H1 (cell line): Measurements from ENCODE around the gene KCNH1.

Experiments
- BCL11A ChIP-seq, 2 experiments: IDR thresholded peaks; one replicate each; pipeline ENCODE4 v1.6.1; 2011; ENCODE audit warnings: low read depth in 2 of 2, low read length in 2 of 2, mild to moderate bottlenecking in 2 of 2
- CHD2 ChIP-seq: IDR thresholded peaks from 2 replicates; pipeline ENCODE4 v1.6.1; 2012; ENCODE audit warnings: low read length, improper control_type of control experiment
- CHD7 ChIP-seq: fragments of 300-600 bp; sonication (generic); IDR thresholded peaks from 2 replicates; pipeline ENCODE4 v1.7.1; 2012; ENCODE audit warnings: low read length, moderate library complexity, mild to moderate bottlenecking, inconsistent platforms; ENCODE audit not compliant: insufficient replicate concordance
- EZH2 ChIP-seq: fragments of 200-600 bp; sonication (generic); IDR thresholded peaks from 2 replicates; pipeline ENCODE4 v1.7.1; 2012; ENCODE audit warnings: low read depth, mild to moderate bottlenecking, moderate library complexity, low read length, inconsistent platforms; ENCODE audit not compliant: severe bottlenecking
- YY1 ChIP-seq: IDR thresholded peaks from 2 replicates; pipeline ENCODE4 v1.6.1; 2011; ENCODE audit warnings: low read depth, mild to moderate bottlenecking, low read length
- TF ChIP-seq, protein P1 (sequence below), 3 experiments: IDR thresholded peaks; 1 replicate in 2 of 3; 2 replicates in 1 of 3; pipeline versions ENCODE4 v1.5.1 to v1.6.1; 2011; ENCODE audit warnings: low read length in 3 of 3, mild to moderate bottlenecking in 3 of 3, inconsistent platforms in 2 of 3, low read depth in 1 of 3, moderate library complexity in 1 of 3; ENCODE audit not compliant: insufficient read depth in 1 of 3; ENCODE audit errors: control extremely low read depth in 1 of 3

- no peak for TF ChIP-seq CHD2
- TF ChIP-seq BCL11A (IDR thresholded peaks at IDR 0.05; ENCODE audit: low read depth in 2 of 2, low read length in 2 of 2), result no peak
- TF ChIP-seq YY1, result no peak
- TF ChIP-seq EZH2, result no peak
- no peak for TF ChIP-seq CHD7
- TF ChIP-seq, protein P1, sequence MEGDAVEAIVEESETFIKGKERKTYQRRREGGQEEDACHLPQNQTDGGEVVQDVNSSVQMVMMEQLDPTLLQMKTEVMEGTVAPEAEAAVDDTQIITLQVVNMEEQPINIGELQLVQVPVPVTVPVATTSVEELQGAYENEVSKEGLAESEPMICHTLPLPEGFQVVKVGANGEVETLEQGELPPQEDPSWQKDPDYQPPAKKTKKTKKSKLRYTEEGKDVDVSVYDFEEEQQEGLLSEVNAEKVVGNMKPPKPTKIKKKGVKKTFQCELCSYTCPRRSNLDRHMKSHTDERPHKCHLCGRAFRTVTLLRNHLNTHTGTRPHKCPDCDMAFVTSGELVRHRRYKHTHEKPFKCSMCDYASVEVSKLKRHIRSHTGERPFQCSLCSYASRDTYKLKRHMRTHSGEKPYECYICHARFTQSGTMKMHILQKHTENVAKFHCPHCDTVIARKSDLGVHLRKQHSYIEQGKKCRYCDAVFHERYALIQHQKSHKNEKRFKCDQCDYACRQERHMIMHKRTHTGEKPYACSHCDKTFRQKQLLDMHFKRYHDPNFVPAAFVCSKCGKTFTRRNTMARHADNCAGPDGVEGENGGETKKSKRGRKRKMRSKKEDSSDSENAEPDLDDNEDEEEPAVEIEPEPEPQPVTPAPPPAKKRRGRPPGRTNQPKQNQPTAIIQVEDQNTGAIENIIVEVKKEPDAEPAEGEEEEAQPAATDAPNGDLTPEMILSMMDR (IDR thresholded peaks at IDR 0.05; ENCODE audit: control extremely low read depth in 1 of 3, insufficient read depth in 1 of 3, low read depth in 1 of 3, low read length in 3 of 3), result no peak
These were observed 120.4 kb downstream of the KCNH1 start for GRCh38 chr1:211013346-211014240.
